ENCODE data around the gene ENOX1.

ENOX1 gene

GRCh38 chr13:43516401-43516833 is 270.4 kb downstream of the ENOX1 start:
- Histone ChIP-seq H3K9ac (ENCODE audit: low read depth in 1 of 2, low read length in 2 of 2) (no peak overlapping the region), H3K9me3 (ENCODE audit: control insufficient read depth in 2 of 2, low read length in 2 of 2) (no peaks in the 10 kb centered on the region), H3K36me3 (ENCODE audit: control insufficient read depth in 2 of 2, insufficient read depth in 2 of 2, low read length in 2 of 2) (no peaks in the 10 kb centered on the region), H3K27ac (ENCODE audit: low read depth in 2 of 2, low read length in 2 of 2) (no peak overlapping the region), H3K27me3 (ENCODE audit: control insufficient read depth in 2 of 2, insufficient read depth in 2 of 2, low read length in 2 of 2) (no peaks in the 10 kb centered on the region), H3K4me1 (ENCODE audit: control insufficient read depth in 2 of 2, insufficient read depth in 2 of 2, low read length in 2 of 2) (peaks cover 0 to 3% of the 10 kb centered on the region in 2 donors), H3K4me3 (ENCODE audit: low read length in 2 of 2) (no peak overlapping the region)

GRCh38 chr13:43515531-43515930 is 271.2 kb downstream of the ENOX1 start:
- no peaks in the 10 kb centered on the region for H3K36me3 ChIP-seq (ENCODE audit: control insufficient read depth in 2 of 2, insufficient read depth in 2 of 2, low read length in 2 of 2)
- H3K4me3 ChIP-seq (ENCODE audit: low read length in 2 of 2): no peak overlapping the region
- no peak overlapping the region for H3K9ac ChIP-seq (ENCODE audit: low read depth in 1 of 2, low read length in 2 of 2)
- no peaks in the 10 kb centered on the region for H3K27me3 ChIP-seq (ENCODE audit: control insufficient read depth in 2 of 2, insufficient read depth in 2 of 2, low read length in 2 of 2)
- peak overlapping the region in 1 of 2 donors; percentile 17 for H3K27ac ChIP-seq (ENCODE audit: low read depth in 2 of 2, low read length in 2 of 2)
- no peaks in the 10 kb centered on the region for H3K9me3 ChIP-seq (ENCODE audit: control insufficient read depth in 2 of 2, low read length in 2 of 2)
- peaks cover 0 to 3% of the 10 kb centered on the region in 2 donors for H3K4me1 ChIP-seq (ENCODE audit: control insufficient read depth in 2 of 2, insufficient read depth in 2 of 2, low read length in 2 of 2)

- peaks cover 0 to 3% of the 10 kb centered on the region in 2 donors for H3K4me1 ChIP-seq (ENCODE audit: control insufficient read depth in 2 of 2, insufficient read depth in 2 of 2, low read length in 2 of 2)
- no peaks in the 10 kb centered on the region for H3K27me3 ChIP-seq (ENCODE audit: control insufficient read depth in 2 of 2, insufficient read depth in 2 of 2, low read length in 2 of 2)
- no peak overlapping the region for H3K27ac ChIP-seq (ENCODE audit: low read depth in 2 of 2, low read length in 2 of 2)
- H3K9me3 ChIP-seq (ENCODE audit: control insufficient read depth in 2 of 2, low read length in 2 of 2): no peaks in the 10 kb centered on the region
- H3K4me3 ChIP-seq (ENCODE audit: low read length in 2 of 2): no peak overlapping the region
- H3K9ac ChIP-seq (ENCODE audit: low read depth in 1 of 2, low read length in 2 of 2): no peak overlapping the region
- H3K36me3 ChIP-seq (ENCODE audit: control insufficient read depth in 2 of 2, insufficient read depth in 2 of 2, low read length in 2 of 2): no peaks in the 10 kb centered on the region
Measured at GRCh38 chr13:43514311-43514710, 272.5 kb downstream of the ENOX1 start.

- H3K9ac ChIP-seq (ENCODE audit: low read depth in 1 of 2, low read length in 2 of 2): no peak overlapping the region
- no peak overlapping the region for H3K4me3 ChIP-seq (ENCODE audit: low read length in 2 of 2)
- no peaks in the 10 kb centered on the region for H3K36me3 ChIP-seq (ENCODE audit: control insufficient read depth in 2 of 2, insufficient read depth in 2 of 2, low read length in 2 of 2)
- no peak overlapping the region for H3K27ac ChIP-seq (ENCODE audit: low read depth in 2 of 2, low read length in 2 of 2)
- H3K9me3 ChIP-seq (ENCODE audit: control insufficient read depth in 2 of 2, low read length in 2 of 2): no peaks in the 10 kb centered on the region
- no peaks in the 10 kb centered on the region for H3K27me3 ChIP-seq (ENCODE audit: control insufficient read depth in 2 of 2, insufficient read depth in 2 of 2, low read length in 2 of 2)
- H3K4me1 ChIP-seq (ENCODE audit: control insufficient read depth in 2 of 2, insufficient read depth in 2 of 2, low read length in 2 of 2): peaks cover 0 to 3% of the 10 kb centered on the region in 2 donors
Measured at GRCh38 chr13:43512221-43512620, 274.6 kb downstream of the ENOX1 start.

- Histone ChIP-seq H3K4me1 (ENCODE audit: control insufficient read depth in 2 of 2, insufficient read depth in 2 of 2, low read length in 2 of 2) (peaks cover 0 to 3% of the 10 kb centered on the region in 2 donors), H3K36me3 (ENCODE audit: control insufficient read depth in 2 of 2, insufficient read depth in 2 of 2, low read length in 2 of 2) (no peaks in the 10 kb centered on the region), H3K9me3 (ENCODE audit: control insufficient read depth in 2 of 2, low read length in 2 of 2) (no peaks in the 10 kb centered on the region), H3K27ac (ENCODE audit: low read depth in 2 of 2, low read length in 2 of 2) (no peak overlapping the region), H3K4me3 (ENCODE audit: low read length in 2 of 2) (no peak overlapping the region), H3K27me3 (ENCODE audit: control insufficient read depth in 2 of 2, insufficient read depth in 2 of 2, low read length in 2 of 2) (no peaks in the 10 kb centered on the region), H3K9ac (ENCODE audit: low read depth in 1 of 2, low read length in 2 of 2) (no peak overlapping the region)
Measured at GRCh38 chr13:43510956-43511901, 275.5 kb downstream of the ENOX1 start.

GRCh38 chr13:43495732-43496131 is 291.0 kb downstream of the ENOX1 start:
- Histone ChIP-seq H3K4me1 (ENCODE audit: control insufficient read depth in 2 of 2, insufficient read depth in 2 of 2, low read length in 2 of 2) (no peaks in the 10 kb centered on the region), H3K36me3 (ENCODE audit: control insufficient read depth in 2 of 2, insufficient read depth in 2 of 2, low read length in 2 of 2) (no peaks in the 10 kb centered on the region), H3K9me3 (ENCODE audit: control insufficient read depth in 2 of 2, low read length in 2 of 2) (no peaks in the 10 kb centered on the region), H3K27ac (ENCODE audit: low read depth in 2 of 2, low read length in 2 of 2) (no peak overlapping the region), H3K4me3 (ENCODE audit: low read length in 2 of 2) (no peak overlapping the region), H3K9ac (ENCODE audit: low read depth in 1 of 2, low read length in 2 of 2) (no peak overlapping the region), H3K27me3 (ENCODE audit: control insufficient read depth in 2 of 2, insufficient read depth in 2 of 2, low read length in 2 of 2) (no peaks in the 10 kb centered on the region)

- no peak overlapping the region for H3K9ac ChIP-seq (ENCODE audit: low read depth in 1 of 2, low read length in 2 of 2)
- no peaks in the 10 kb centered on the region for H3K4me1 ChIP-seq (ENCODE audit: control insufficient read depth in 2 of 2, insufficient read depth in 2 of 2, low read length in 2 of 2)
- H3K27ac ChIP-seq (ENCODE audit: low read depth in 2 of 2, low read length in 2 of 2): no peak overlapping the region
- no peaks in the 10 kb centered on the region for H3K9me3 ChIP-seq (ENCODE audit: control insufficient read depth in 2 of 2, low read length in 2 of 2)
- H3K4me3 ChIP-seq (ENCODE audit: low read length in 2 of 2): no peak overlapping the region
- H3K36me3 ChIP-seq (ENCODE audit: control insufficient read depth in 2 of 2, insufficient read depth in 2 of 2, low read length in 2 of 2): no peaks in the 10 kb centered on the region
- no peaks in the 10 kb centered on the region for H3K27me3 ChIP-seq (ENCODE audit: control insufficient read depth in 2 of 2, insufficient read depth in 2 of 2, low read length in 2 of 2)
Measured at GRCh38 chr13:43494206-43494605, 292.6 kb downstream of the ENOX1 start.

GRCh38 chr13:43493496-43494000 is 293.2 kb downstream of the ENOX1 start:
- Histone ChIP-seq H3K36me3 (ENCODE audit: control insufficient read depth in 2 of 2, insufficient read depth in 2 of 2, low read length in 2 of 2) (no peaks in the 10 kb centered on the region), H3K4me3 (ENCODE audit: low read length in 2 of 2) (no peak overlapping the region), H3K9me3 (ENCODE audit: control insufficient read depth in 2 of 2, low read length in 2 of 2) (no peaks in the 10 kb centered on the region), H3K4me1 (ENCODE audit: control insufficient read depth in 2 of 2, insufficient read depth in 2 of 2, low read length in 2 of 2) (no peaks in the 10 kb centered on the region), H3K27ac (ENCODE audit: low read depth in 2 of 2, low read length in 2 of 2) (no peak overlapping the region), H3K9ac (ENCODE audit: low read depth in 1 of 2, low read length in 2 of 2) (no peak overlapping the region), H3K27me3 (ENCODE audit: control insufficient read depth in 2 of 2, insufficient read depth in 2 of 2, low read length in 2 of 2) (no peaks in the 10 kb centered on the region)

GRCh38 chr13:43492745-43493144 is 294.0 kb downstream of the ENOX1 start:
- H3K4me3 ChIP-seq (ENCODE audit: low read length in 2 of 2): no peak overlapping the region
- no peak overlapping the region for H3K9ac ChIP-seq (ENCODE audit: low read depth in 1 of 2, low read length in 2 of 2)
- no peaks in the 10 kb centered on the region for H3K9me3 ChIP-seq (ENCODE audit: control insufficient read depth in 2 of 2, low read length in 2 of 2)
- no peaks in the 10 kb centered on the region for H3K36me3 ChIP-seq (ENCODE audit: control insufficient read depth in 2 of 2, insufficient read depth in 2 of 2, low read length in 2 of 2)
- no peaks in the 10 kb centered on the region for H3K27me3 ChIP-seq (ENCODE audit: control insufficient read depth in 2 of 2, insufficient read depth in 2 of 2, low read length in 2 of 2)
- no peak overlapping the region for H3K27ac ChIP-seq (ENCODE audit: low read depth in 2 of 2, low read length in 2 of 2)
- H3K4me1 ChIP-seq (ENCODE audit: control insufficient read depth in 2 of 2, insufficient read depth in 2 of 2, low read length in 2 of 2): no peaks in the 10 kb centered on the region

- H3K9me3 ChIP-seq (ENCODE audit: control insufficient read depth in 2 of 2, low read length in 2 of 2): no peaks in the 10 kb centered on the region
- H3K27ac ChIP-seq (ENCODE audit: low read depth in 2 of 2, low read length in 2 of 2): no peak overlapping the region
- no peak overlapping the region for H3K9ac ChIP-seq (ENCODE audit: low read depth in 1 of 2, low read length in 2 of 2)
- H3K27me3 ChIP-seq (ENCODE audit: control insufficient read depth in 2 of 2, insufficient read depth in 2 of 2, low read length in 2 of 2): no peaks in the 10 kb centered on the region
- H3K4me1 ChIP-seq (ENCODE audit: control insufficient read depth in 2 of 2, insufficient read depth in 2 of 2, low read length in 2 of 2): no peaks in the 10 kb centered on the region
- no peak overlapping the region for H3K4me3 ChIP-seq (ENCODE audit: low read length in 2 of 2)
- no peaks in the 10 kb centered on the region for H3K36me3 ChIP-seq (ENCODE audit: control insufficient read depth in 2 of 2, insufficient read depth in 2 of 2, low read length in 2 of 2)
Measured at GRCh38 chr13:43492311-43492710, 294.5 kb downstream of the ENOX1 start.

Data from mucosa of rectum (tissue), 2 donors.